Sigmoid colon (tissue), 4 donors: ENCODE data around the gene GGTLC2.

Source experiments
- CTCF ChIP-seq, 4 experiments: fragments of 450-650 bp in 3 of 4; fragments of 200-600 bp in 1 of 4; IDR thresholded peaks; one replicate each; pipeline ENCODE4 v1.5.1; 2016 to 2019; ENCODE audit warnings: antibody characterized with exemption in 4 of 4, mild to moderate bottlenecking in 3 of 4, moderate library complexity in 2 of 4
- POLR2A ChIP-seq, 2 donors: fragments of 450-650 bp; IDR thresholded peaks; one replicate each; pipeline ENCODE4 v1.6.1; 2016; ENCODE audit warnings: antibody characterized with exemption in 2 of 2, mild to moderate bottlenecking in 2 of 2, moderate library complexity in 2 of 2
- POLR2AphosphoS5 ChIP-seq, 4 donors: sonication (generic); formaldehyde crosslinking; IDR thresholded peaks; one replicate each; pipeline ENCODE4 v1.6.1; 2017; ENCODE audit warnings: antibody characterized with exemption in 4 of 4

- TF ChIP-seq CTCF (IDR thresholded peaks at IDR 0.05) (no peak), POLR2A (IDR thresholded peaks at IDR 0.05) (no peak), POLR2AphosphoS5 (IDR thresholded peaks at IDR 0.05) (no peak)
Measured at GRCh38 chr22:22691716-22692701, 47.6 kb downstream of the GGTLC2 start.
